GM19372 (cell line): ENCODE results near the gene KIF7.
A peak's percentile ranks its signal among the peaks of the same experiment; 100 is the strongest.

Source experiments
- ATAC-seq: cut with Tn5 transposase; IDR thresholded peaks from one replicate; pipeline ENCODE4 v1.9.1; 2021; ENCODE audit warnings: mild to moderate bottlenecking, low read depth, moderate library complexity; ENCODE audit not compliant: unreplicated experiment

Gene KIF7

GRCh38 chr15:89671687-89672086 is 16.4 kb upstream of the KIF7 start:
- no peak for ATAC-seq

DNA sequence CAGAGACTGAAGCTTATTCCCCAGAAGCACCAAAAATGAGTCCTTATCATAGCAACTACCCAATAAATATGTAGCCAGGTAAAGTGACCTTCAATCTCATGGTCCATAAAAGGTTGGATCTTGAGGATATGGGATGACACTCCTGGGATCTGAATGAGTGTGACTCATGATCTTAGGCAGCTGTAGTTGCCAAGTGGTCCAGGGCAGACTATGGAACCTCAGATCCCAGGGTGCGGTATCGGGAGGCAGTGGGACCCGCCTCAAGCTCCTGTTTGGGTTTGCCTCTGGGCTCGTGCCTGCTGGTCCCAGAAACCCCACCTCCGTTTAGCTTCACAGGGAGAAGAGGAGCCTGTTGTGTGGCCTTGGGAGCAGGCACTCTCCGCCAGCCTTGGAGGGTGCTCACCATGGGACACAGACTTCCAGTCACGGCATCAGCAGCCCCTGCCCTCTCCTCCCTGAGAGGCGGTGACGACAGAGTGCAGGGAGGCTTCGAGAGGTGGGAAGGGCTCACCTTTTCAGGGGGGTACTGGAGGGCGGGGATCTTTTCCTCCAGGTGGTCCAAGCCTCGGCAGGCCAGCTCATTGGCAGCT is 15.8 kb upstream of the KIF7 start:
- ATAC-seq: no peak

DNA sequence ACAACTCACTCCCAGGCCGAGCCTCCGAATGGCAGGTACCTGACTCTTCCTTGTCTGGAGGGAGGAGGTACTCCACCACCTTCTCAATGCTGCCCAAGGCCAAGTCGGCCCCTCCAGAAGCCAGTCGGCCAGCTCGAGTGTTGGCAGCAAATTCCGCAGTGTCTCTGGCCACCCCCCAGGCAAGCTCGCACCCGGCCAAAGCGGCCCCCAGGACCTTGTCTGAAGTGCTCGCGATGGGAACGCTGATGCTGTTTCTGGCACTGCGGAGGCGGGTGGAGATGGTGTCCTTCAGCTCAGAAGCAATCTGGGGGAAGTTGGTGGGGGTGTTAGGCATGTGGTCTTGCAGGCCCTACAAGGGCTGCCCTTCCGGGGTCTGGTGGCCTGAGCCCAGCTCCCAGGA is 14.7 kb upstream of the KIF7 start:
- ATAC-seq: no peak

DNA sequence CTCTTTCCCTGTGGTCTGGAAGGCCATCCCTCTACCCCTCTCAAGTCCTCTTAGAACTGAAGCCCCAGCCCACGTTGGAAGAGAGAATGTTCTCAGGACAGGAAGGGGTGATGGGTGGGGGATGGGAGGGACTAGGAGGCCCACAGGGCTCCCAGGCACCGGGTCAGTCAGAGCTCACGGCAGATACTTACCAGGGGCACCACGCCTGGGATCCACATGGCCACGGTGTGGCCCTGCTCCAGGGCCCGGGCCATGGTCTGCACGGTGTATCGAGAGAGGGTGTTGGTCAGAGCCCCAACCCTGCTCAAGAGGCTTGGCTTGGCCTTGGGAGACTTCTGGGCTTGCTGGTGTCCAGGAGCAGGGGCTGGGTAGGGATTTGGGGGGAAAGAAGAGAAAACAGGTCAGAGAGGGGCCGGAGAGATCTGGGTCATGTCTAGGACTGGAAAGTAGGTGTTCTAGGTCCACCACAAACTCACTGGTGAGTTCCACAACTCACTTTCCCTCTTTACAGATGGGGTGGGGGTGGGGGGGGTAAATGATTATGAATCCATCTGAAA is 14.1 kb upstream of the KIF7 start:
- ATAC-seq: no peak

DNA sequence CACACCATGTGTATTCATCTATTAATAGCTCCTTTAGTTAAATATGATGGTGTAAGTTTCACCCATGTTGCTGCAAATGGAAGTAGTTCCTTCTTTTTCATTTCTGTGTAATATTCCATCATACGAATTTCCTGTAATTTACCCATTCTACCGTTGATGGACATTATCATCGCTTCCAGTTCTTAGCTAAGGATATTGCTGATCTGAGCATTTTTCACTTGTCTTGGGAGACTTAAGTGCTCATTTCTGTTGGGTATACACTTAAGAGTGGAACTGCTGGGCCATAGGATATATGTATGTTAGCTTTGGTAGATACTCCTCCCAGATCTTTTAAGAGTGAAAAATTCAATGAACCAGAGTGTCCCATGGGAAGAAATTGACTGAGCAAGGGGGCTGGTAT is 12.9 kb upstream of the KIF7 start:
- no peak for ATAC-seq

- ATAC-seq: no peak
Measured at GRCh38 chr15:89667706-89667960, 12.4 kb upstream of the KIF7 start.

DNA sequence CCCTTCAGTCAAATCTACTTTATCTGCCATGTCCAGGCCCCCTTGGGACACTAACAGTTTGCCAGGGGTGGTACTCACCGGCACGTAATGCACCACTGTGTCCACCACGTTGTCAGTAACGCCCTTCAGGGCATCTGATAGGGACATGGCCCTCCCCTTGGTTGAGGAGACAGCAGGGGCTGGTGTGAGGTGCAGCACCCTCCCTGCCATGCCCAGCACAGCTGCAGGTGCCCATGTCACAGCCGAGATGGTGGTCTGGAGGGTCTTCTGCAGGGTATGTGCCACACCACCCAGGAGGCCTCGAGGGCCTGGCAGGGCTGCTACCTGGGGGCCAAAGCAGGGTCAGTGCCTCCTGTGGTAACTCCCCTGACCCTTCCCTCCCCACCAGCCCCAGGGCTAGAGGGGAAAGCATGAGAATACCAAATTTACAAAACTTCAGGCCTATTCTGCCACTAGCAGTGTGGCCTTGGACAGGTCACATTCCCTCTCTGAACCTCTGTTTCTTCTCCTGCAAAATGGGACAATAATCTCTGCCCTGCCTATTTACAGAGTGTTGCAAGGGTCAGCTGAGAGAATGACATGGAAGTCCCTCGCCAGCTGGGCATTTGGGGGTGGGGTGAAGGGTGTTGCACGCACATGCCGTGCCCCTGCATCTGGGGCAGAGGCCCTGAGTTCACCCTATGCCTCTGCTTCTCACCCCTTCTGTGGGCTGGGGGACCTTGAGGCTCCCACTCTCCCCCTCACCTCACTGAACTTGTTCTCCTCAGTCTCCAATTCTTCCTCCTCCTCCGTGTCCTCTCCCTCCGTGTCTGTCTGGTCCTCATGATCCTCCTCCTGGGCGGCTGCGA is 11.8 kb upstream of the KIF7 start:
- ATAC-seq: no peak

- ATAC-seq: no peak
Measured at GRCh38 chr15:89666184-89666857, 11.1 kb upstream of the KIF7 start.

DNA sequence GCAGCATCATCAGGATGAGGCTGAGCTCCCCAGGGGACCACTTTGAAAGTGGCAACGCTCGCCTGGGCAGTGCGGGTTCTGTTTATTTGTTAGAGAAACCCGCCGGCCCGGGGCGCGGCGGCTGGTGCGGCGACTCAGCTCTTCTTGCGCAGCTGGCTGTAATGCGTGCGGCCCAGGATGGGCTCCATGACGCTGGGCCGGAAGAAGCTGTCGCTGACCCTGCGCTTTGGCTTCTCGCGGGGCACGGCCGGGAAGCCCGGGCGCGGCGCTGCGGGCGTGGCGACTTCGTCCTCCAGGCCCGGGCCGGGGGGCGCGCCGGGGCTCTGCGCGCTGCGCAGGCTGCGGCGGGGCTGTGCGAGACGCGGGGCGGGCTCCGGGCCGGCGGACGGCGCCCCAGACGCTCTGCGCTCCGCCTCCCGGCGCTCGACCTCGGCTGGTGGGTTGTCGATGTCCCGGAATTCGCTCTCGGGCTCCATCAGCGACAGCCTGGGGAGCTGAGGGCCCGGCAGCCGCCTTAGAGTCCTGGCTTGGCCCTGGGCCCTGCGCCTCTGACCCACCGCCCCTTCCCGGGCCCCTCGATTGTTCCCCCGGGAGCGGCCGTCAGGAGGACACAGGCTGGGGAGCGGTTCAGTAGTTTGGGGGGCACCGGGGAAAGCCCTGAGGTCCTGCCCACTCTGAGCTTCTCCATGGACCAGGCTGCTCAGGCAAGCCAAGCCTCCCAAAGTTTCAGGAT is 10.3 kb upstream of the KIF7 start:
- ATAC-seq: peak; percentile 76

DNA sequence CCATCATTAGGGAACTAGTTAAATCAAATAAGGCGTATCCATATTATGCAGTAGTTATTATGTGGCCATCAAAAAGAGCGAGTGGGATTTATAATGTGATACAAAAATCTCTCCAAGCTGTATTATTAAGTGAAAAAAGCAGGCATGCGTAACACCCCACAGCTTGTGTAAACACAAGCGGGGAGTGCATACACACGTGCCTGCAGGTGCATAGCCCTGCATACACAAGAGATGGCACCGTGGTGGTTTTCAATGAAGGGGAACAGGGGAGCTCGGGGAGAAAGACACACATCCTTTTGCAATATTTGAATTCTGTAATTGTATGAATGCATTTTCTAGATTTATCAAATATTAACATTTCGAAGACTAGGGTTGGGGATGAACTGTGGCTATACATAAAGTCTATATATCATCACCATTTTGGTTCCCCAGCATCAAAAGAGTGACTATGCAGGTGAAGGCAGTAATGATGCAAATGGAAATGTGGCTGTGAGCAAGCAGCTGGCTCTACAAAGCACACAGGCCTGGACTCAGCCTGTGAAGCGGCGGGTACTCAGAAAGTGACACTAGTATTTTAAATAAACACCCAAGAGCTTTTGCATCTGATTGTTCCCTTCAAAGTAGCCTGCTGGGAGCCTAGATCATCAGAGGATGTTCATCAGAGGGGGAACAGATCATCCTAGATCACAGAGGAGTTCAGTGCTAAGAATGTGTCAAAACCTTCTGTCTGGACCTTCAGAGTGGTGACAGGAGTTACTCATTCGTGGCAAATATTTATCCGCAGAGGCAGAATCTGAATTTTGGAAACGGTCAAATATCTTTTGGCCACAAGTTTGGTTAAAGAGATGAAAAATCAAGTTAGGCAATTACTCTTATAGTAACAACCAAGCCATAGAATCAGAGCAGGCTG is 9.4 kb upstream of the KIF7 start:
- ATAC-seq: no peak

DNA sequence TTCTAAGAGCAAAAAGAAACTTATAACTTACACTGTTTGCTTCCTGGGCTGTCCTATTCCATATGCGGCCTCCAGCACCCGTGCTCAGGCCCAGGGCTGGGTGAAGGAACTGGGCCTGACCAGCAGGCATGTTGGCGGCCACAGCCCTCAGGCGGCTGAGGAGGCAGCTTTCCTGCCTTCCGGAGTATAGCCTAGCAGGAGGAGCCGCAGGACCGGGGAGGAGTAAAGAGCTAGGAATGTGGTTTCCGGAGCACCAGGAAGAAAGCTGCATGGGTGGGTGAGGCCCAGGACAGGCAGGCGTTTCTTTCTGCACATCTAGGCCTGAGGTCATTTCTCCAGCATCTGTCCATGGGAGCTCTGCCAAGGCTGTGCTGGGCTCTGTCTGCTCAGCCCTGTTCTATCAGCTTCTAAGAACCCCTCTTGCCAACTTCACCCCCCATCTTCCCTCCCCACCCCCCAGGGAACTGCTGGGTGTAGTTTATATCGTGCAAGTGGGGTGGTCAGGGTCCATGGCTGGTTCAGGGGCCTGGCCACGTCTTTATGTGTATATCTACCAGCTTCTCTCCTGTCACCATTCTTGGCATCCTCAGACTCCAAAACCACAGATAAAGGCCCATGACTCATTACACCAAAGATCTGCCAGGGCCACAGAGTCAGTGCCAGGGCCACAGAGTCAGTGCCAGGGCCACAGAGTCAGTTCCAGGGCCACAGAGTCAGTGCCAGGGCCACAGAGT is 7.8 kb upstream of the KIF7 start:
- ATAC-seq: no peak

GRCh38 chr15:89660556-89660955 is 5.3 kb upstream of the KIF7 start:
- ATAC-seq: no peak

DNA sequence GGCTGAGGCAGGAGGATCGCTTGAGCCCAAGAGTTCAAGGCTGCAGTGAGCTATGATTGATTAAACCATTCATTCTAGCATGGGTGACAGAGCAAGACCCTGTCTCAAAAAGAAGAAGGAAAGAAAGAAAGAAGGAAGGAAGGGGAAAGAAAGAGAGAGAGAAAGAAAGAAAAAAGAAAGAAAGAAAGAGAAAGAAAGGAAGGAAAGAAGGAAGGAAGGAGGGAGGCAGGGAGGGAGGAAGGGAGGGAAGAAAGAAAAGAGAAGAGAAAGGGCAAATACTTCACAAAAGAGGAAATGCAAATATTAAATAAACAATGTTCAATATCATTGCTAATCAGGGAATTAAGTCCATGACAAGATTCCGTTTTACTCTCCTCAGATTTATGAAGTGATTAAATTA is 4.0 kb upstream of the KIF7 start:
- ATAC-seq: no peak

GRCh38 chr15:89657686-89658200 is 2.5 kb upstream of the KIF7 start:
- no peak for ATAC-seq

DNA sequence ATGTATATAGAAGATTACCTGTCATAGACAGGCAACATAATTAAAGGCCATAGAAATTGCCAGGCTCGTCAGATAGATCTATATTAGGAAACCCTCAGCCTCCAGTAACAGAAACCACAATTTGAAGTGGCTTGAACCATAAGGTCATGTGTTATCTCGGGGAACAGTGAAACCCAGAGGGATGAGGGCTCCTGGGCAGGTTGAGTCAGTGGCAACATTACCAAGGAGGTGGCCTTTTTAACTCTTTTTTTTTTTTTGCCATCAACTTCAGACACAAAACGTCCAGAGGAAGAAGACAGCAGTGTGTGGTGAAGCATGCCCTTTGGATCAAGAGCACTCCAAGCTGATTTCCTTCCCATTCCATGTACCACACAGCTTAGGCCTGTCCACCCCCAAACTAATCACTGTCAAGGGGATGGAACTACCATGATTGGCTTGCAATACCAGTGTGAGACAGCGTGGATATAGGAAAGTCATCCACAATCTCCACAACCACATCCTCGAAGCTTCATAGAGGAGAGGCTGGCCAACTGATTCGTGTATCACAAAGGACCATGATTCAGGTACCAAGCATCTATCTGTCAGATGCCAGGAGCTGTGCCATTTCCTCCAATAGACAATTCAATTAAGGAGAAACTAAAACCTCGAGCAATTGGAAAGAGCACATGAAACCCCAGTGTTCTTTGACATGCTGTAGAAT is 999 bp upstream of the KIF7 start:
- ATAC-seq: no peak

GRCh38 chr15:89654301-89654761 is 936 bp downstream of the KIF7 start:
- no peak for ATAC-seq

DNA sequence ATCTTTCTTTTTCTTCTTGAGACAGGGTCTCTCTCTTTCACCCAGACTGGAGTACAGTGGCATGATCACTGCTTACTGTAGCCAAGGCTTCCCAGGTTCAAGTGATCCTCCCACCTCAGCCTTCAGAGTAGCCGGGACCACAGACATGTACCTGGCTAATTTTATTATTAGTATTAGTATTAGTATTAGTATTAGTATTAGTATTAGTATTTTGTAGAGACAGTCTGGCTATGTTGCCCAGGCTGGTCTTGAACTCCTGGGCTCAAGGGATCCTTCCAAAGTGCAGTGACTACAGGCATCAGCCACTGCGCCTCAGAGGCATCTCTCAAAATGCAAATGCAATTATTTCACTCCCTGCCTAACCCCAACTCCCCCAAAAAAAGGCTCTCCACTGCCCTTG is 1.7 kb downstream of the KIF7 start:
- no peak for ATAC-seq

DNA sequence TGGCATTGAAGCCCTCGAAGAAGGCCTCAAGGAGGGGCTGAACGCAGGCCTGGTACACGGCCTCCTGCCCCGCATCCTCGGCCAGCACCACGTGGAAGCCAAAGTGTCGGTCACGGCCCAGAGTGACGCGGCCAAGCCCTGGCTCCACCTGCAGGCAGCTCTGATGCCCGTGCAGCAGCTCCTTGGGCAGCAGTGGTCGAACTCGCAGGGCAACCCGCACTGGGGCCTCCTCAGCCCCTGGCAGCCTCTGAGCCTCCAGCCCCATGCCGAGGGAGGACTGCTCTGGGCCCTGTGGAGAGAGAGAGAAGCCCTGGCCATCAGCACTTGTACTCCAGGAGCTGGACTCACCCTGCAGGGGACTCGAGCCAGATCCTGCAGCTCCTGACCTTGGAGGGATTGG is 2.6 kb downstream of the KIF7 start:
- no peak for ATAC-seq
